ENCODE results near the gene IMP3. TPM values are rescaled to one million over a fixed set of nuclear protein-coding genes. Genes with fewer than 3 reads are reported as not detected.

Gene IMP3
- total and polyA plus RNA-seq, 4 donors = 45.2 to 94.8 (median 69.6) TPM

- TF ChIP-seq REST (IDR thresholded peaks at IDR 0.05) = no peak
- TF ChIP-seq NR2F2 (IDR thresholded peaks at IDR 0.05) = no peak
- TF ChIP-seq FOXA1 (IDR thresholded peaks at IDR 0.05) = no peak
Observed at GRCh38 chr15:75644376-75644775, 4.4 kb upstream of the IMP3 start (continued).

- 27% methylated on average over 5 of the region's 5 CpGs for WGBS
- Histone ChIP-seq H3K9ac (ENCODE audit: low read depth in 1 of 2, low read length in 2 of 2) (no peak overlapping the region), H3K27ac (ENCODE audit: low read depth in 1 of 2, low read length in 2 of 2) (peak overlapping the region; percentile 20 to 38), H3K27me3 (ENCODE audit: control insufficient read depth in 4 of 4, insufficient read depth in 4 of 4, low read length in 3 of 4) (no peaks in the 10 kb centered on the region), H3K36me3 (ENCODE audit: control insufficient read depth in 4 of 4, insufficient read depth in 3 of 4, low read depth in 1 of 4, low read length in 3 of 4) (no peaks in the 10 kb centered on the region), H3K9me3 (ENCODE audit: control insufficient read depth in 4 of 4, low read length in 3 of 4) (no peaks in the 10 kb centered on the region), H3K4me1 (ENCODE audit: control insufficient read depth in 4 of 4, insufficient read depth in 4 of 4, low read length in 3 of 4) (peaks cover 0 to 39% (median 27%) of the 10 kb centered on the region in 4 donors), H3K4me3 (ENCODE audit: low read depth in 1 of 3, low read length in 3 of 3) (no peak overlapping the region)
- no peak for DNase-seq (ENCODE audit: low spot score)
- peak; percentile 64 to 80 for TF ChIP-seq GABPA (IDR thresholded peaks at IDR 0.05 in 1 of 2, conservative IDR thresholded peaks at IDR 0.05 in 1 of 2)
- TF ChIP-seq, protein P1, sequence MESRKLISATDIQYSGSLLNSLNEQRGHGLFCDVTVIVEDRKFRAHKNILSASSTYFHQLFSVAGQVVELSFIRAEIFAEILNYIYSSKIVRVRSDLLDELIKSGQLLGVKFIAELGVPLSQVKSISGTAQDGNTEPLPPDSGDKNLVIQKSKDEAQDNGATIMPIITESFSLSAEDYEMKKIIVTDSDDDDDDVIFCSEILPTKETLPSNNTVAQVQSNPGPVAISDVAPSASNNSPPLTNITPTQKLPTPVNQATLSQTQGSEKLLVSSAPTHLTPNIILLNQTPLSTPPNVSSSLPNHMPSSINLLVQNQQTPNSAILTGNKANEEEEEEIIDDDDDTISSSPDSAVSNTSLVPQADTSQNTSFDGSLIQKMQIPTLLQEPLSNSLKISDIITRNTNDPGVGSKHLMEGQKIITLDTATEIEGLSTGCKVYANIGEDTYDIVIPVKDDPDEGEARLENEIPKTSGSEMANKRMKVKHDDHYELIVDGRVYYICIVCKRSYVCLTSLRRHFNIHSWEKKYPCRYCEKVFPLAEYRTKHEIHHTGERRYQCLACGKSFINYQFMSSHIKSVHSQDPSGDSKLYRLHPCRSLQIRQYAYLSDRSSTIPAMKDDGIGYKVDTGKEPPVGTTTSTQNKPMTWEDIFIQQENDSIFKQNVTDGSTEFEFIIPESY (IDR thresholded peaks at IDR 0.05) = no peak
- no peak for TF ChIP-seq FOXA1 (IDR thresholded peaks at IDR 0.05)
- peak; percentile 25 for TF ChIP-seq YY1 (IDR thresholded peaks at IDR 0.05)
- no peak for TF ChIP-seq EGR1 (IDR thresholded peaks at IDR 0.05; ENCODE audit: low read depth in 2 of 2)
- no peak for TF ChIP-seq HNF4G (IDR thresholded peaks at IDR 0.05)
- TF ChIP-seq MAX (IDR thresholded peaks at IDR 0.05) = no peak
- TF ChIP-seq JUND (IDR thresholded peaks at IDR 0.05) = no peak
- no peak for TF ChIP-seq RAD21 (IDR thresholded peaks at IDR 0.05)
- TF ChIP-seq SP1 (IDR thresholded peaks at IDR 0.05) = peak; percentile 45
- TF ChIP-seq ATF3 (IDR thresholded peaks at IDR 0.05) = no peak
- TF ChIP-seq RXRA (IDR thresholded peaks at IDR 0.05) = peak; percentile 21 to 32
- TF ChIP-seq HNF4A (conservative IDR thresholded peaks at IDR 0.05) = peak; percentile 23 to 28
- TF ChIP-seq, protein P2, sequence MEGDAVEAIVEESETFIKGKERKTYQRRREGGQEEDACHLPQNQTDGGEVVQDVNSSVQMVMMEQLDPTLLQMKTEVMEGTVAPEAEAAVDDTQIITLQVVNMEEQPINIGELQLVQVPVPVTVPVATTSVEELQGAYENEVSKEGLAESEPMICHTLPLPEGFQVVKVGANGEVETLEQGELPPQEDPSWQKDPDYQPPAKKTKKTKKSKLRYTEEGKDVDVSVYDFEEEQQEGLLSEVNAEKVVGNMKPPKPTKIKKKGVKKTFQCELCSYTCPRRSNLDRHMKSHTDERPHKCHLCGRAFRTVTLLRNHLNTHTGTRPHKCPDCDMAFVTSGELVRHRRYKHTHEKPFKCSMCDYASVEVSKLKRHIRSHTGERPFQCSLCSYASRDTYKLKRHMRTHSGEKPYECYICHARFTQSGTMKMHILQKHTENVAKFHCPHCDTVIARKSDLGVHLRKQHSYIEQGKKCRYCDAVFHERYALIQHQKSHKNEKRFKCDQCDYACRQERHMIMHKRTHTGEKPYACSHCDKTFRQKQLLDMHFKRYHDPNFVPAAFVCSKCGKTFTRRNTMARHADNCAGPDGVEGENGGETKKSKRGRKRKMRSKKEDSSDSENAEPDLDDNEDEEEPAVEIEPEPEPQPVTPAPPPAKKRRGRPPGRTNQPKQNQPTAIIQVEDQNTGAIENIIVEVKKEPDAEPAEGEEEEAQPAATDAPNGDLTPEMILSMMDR (IDR thresholded peaks at IDR 0.05; ENCODE audit: low read depth, low read length, missing input control) = no peak
- TF ChIP-seq TAF1 (conservative IDR thresholded peaks at IDR 0.05) = no peak
Observed at GRCh38 chr15:75641603-75642002, 1.6 kb upstream of the IMP3 start.
